ENCODE data around the gene PBX3. TPM values are rescaled to one million over a fixed set of nuclear protein-coding genes. Genes with fewer than 3 reads are reported as not detected.
A peak's percentile ranks its signal among the peaks of the same experiment; 100 is the strongest.

PBX3 gene
- total RNA-seq, 1 experiment from 2014 or later = 46.0 TPM

GRCh38 chr9:125883565-125884217 is 136.5 kb downstream of the PBX3 start:
- Mint-ChIP-seq H3K4me3 (no peak overlapping the region), H3K27me3 (ENCODE audit: low read depth) (no peaks in the 10 kb centered on the region), H3K9me3 (no peaks in the 10 kb centered on the region), H3K4me1 (peaks cover 54 to 55% of the 10 kb centered on the region in 2 experiments), H3K27ac (peak overlapping the region in 2 of 3 experiments; percentile 57 to 80; a peak in 3 of 7 replicates), H3K36me3 (ENCODE audit: insufficient read depth in 1 of 3, low read depth in 3 of 3) (no peaks in the 10 kb centered on the region)
- no peak for TF ChIP-seq CTCF (conservative IDR thresholded peaks at IDR 0.05)
- H3K23ac ChIP-seq (ENCODE audit: insufficient read length, low read depth, low read length) = no peak overlapping the region
- H4K91ac ChIP-seq (ENCODE audit: insufficient read length, low read depth, low read length) = no peak overlapping the region
- no peaks in the 10 kb centered on the region for H3K9me3 ChIP-seq (ENCODE audit: control insufficient read depth, low read depth, low read length)
- H3K14ac ChIP-seq (ENCODE audit: insufficient read depth, low read length) = no peak overlapping the region
- no peak overlapping the region for H2BK15ac ChIP-seq (ENCODE audit: low read depth, low read length)
- H3K79me2 ChIP-seq (ENCODE audit: insufficient read depth, low read length) = no peaks in the 10 kb centered on the region; the same call in 1 of the 2 replicates
- H3K4me1 ChIP-seq (ENCODE audit: insufficient read depth, low read length) = peaks cover 4% of the 10 kb centered on the region; the same call in 1 of the 2 replicates
- H3K27me3 ChIP-seq (ENCODE audit: insufficient read depth, low read length) = no peaks in the 10 kb centered on the region
- H3K18ac ChIP-seq (ENCODE audit: insufficient read length, low read depth, low read length) = no peak overlapping the region
- no peak overlapping the region for H4K5ac ChIP-seq (ENCODE audit: insufficient read length, low read depth, low read length)
- H3K56ac ChIP-seq (ENCODE audit: insufficient read length, low read depth, low read length) = no peak overlapping the region
- no peaks in the 10 kb centered on the region for H4K20me1 ChIP-seq (ENCODE audit: control insufficient read depth, insufficient read depth, insufficient read length)
- no peak overlapping the region for H3K27ac ChIP-seq (ENCODE audit: insufficient read length, low read depth, low read length)
- H3K4ac ChIP-seq (ENCODE audit: low read depth, low read length) = no peak overlapping the region
- no peak overlapping the region for H3K9ac ChIP-seq (ENCODE audit: extremely low read depth, insufficient read length, low read length)
- H3K79me1 ChIP-seq (ENCODE audit: insufficient read depth, low read depth, low read length, poor library complexity, severe bottlenecking) = no peaks in the 10 kb centered on the region
- H2BK20ac ChIP-seq (ENCODE audit: low read depth, low read length, poor library complexity, severe bottlenecking) = no peak overlapping the region
- H3K23me2 ChIP-seq (ENCODE audit: insufficient read length, low read depth, low read length, poor library complexity, severe bottlenecking) = no peaks in the 10 kb centered on the region
- no peak overlapping the region for H3T11ph ChIP-seq (ENCODE audit: low read length)
- no peak overlapping the region for H2BK5ac ChIP-seq (ENCODE audit: insufficient read length, low read length)
- H2BK12ac ChIP-seq (ENCODE audit: insufficient read length, low read depth, low read length) = no peak overlapping the region
- no peak for DNase-seq
- no peak overlapping the region for H3K4me2 ChIP-seq (ENCODE audit: insufficient read depth, insufficient read length, low read length)
- H2AK5ac ChIP-seq (ENCODE audit: insufficient read length, low read length) = no peak overlapping the region
- no peak overlapping the region for H2BK120ac ChIP-seq (ENCODE audit: low read depth, low read length, poor library complexity, severe bottlenecking)
- WGBS (ENCODE audit: extremely low coverage, insufficient read length, low lambda C conversion rate) = no CpG with 5 or more reads among the region's 6 CpGs
- no peak overlapping the region for H4K8ac ChIP-seq (replicated peaks; ENCODE audit: insufficient read length, low read depth, low read length)
- no peak overlapping the region for H2AFZ ChIP-seq (ENCODE audit: low read length)
